Measurements from ENCODE around the gene ILF2. TPM values are rescaled to one million over a fixed set of nuclear protein-coding genes. Genes with fewer than 3 reads are reported as not detected.

Gene ILF2
- total RNA-seq, 2 donors from 2014 or later: 69.2 to 80.9 TPM

- H3K9me3 ChIP-seq: no peaks in the 10 kb centered on the region
- no peak overlapping the region for H3K4me3 ChIP-seq
- peaks cover 0 to 18% of the 10 kb centered on the region in 2 donors for H3K4me1 ChIP-seq
- no peaks in the 10 kb centered on the region for H3K27me3 ChIP-seq
- no peak for DNase-seq (ENCODE audit: low spot score)
- peaks cover 22% of the 10 kb centered on the region for H3K36me3 ChIP-seq
- H3K27ac ChIP-seq: peak overlapping the region; percentile 4 to 40
- no peak for TF ChIP-seq CTCF (IDR thresholded peaks at IDR 0.05)
Measured at GRCh38 chr1:153649137-153649862, 21.5 kb downstream of the ILF2 start.

DNA sequence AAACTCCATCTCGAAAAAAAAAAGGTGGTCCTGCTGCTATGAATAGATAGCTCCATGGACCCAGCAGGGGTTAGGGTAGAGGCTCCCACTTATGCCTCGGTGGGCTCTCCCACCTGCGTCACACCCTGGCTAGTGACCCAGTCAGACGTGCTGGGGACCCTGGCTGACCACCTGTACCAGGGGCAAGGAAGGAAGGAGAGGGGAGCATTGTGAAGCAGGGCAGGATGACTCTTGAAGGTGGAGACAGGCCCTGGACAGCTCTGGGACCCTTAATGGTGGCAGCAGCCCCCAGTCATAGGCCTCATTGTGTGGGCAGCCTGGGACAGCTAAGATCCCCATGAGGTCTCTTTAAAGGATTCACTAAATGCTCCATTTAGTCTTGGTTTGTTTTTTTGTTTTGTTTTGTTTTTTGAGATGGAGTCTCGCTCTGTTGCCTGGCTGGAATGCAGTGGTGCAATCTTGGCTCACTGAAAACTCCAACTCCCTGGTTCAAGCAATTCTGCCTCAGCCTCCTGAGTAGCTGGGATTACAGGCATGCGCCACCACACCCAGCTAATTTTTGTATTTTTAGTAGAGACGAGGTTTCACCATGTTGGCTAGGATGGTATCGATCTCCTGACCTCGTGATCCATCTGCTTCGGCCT is 22.7 kb downstream of the ILF2 start:
- Histone ChIP-seq H3K4me3 (no peak overlapping the region), H3K9me3 (no peaks in the 10 kb centered on the region), H3K27ac (peak overlapping the region; percentile 7 to 16), H3K4me1 (peaks cover 0 to 30% of the 10 kb centered on the region in 2 donors), H3K27me3 (no peaks in the 10 kb centered on the region), H3K36me3 (peaks cover 34% of the 10 kb centered on the region)
- TF ChIP-seq CTCF (IDR thresholded peaks at IDR 0.05): no peak
- no peak for DNase-seq (ENCODE audit: low spot score)

- Histone ChIP-seq H3K27ac (peak overlapping the region in 1 of 2 donors; percentile 30), H3K4me3 (no peak overlapping the region), H3K27me3 (no peaks in the 10 kb centered on the region), H3K36me3 (peaks cover 42% of the 10 kb centered on the region), H3K4me1 (peaks cover 0 to 34% of the 10 kb centered on the region in 2 donors), H3K9me3 (no peaks in the 10 kb centered on the region)
- TF ChIP-seq CTCF (IDR thresholded peaks at IDR 0.05): no peak
- DNase-seq (ENCODE audit: low spot score): no peak
Measured at GRCh38 chr1:153647346-153647714, 23.5 kb downstream of the ILF2 start.

DNA sequence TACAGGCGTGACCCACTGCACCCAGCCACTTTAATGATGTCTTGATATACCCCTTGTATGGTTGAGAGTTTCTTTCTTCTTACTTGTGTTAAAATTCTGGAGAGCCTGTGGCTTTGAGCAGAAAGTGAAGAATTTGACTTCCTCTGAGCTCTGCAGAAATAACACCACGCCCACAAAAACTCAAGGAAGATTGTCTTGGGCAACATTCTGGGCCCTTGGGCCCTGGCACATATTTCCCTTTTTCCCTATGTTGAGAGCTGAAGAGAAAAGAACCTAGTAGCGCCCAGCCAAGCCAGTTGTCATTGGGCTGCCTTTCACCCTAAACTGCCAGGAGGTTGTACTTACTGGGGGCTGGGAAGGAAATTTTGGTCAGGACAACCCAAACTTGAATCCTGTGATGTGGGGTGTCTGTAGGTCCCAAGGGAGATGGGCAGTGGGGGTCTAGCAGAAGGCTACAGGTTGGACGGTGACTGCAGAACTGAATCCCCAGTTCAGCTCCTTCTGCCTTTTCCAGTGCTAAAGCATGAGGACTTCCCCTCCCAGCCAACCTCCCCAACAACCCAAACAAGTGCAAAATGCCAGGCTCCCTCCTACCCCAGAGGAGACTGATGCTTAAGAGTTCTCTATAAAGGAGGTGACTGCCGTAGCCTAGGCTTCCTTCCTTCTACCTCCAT is 24.0 kb downstream of the ILF2 start:
- H3K4me3 ChIP-seq: no peak overlapping the region
- peak overlapping the region in 1 of 2 donors; percentile 30 for H3K27ac ChIP-seq
- H3K4me1 ChIP-seq: peaks cover 0 to 39% of the 10 kb centered on the region in 2 donors
- no peak for DNase-seq (ENCODE audit: low spot score)
- H3K36me3 ChIP-seq: peaks cover 47% of the 10 kb centered on the region
- TF ChIP-seq CTCF (IDR thresholded peaks at IDR 0.05): no peak
- no peaks in the 10 kb centered on the region for H3K9me3 ChIP-seq
- no peaks in the 10 kb centered on the region for H3K27me3 ChIP-seq

GRCh38 chr1:153643816-153644215 is 27.0 kb downstream of the ILF2 start:
- H3K27ac ChIP-seq: peak overlapping the region; percentile 52 to 71
- DNase-seq (ENCODE audit: low spot score): no peak
- H3K27me3 ChIP-seq: no peaks in the 10 kb centered on the region
- no peak for TF ChIP-seq CTCF (IDR thresholded peaks at IDR 0.05)
- H3K36me3 ChIP-seq: peaks cover 77% of the 10 kb centered on the region
- no peaks in the 10 kb centered on the region for H3K9me3 ChIP-seq
- peaks cover 0 to 55% of the 10 kb centered on the region in 2 donors for H3K4me1 ChIP-seq
- H3K4me3 ChIP-seq: no peak overlapping the region

All from right atrium auricular region (tissue), 2 donors.